H1 (cell line): ENCODE data around the gene RAB3GAP2. TPM values are rescaled to one million over a fixed set of nuclear protein-coding genes. Genes with fewer than 3 reads are reported as not detected.

Experiments used
- CHD1 ChIP-seq: IDR thresholded peaks from 2 replicates; pipeline ENCODE4 v1.6.1; 2012; ENCODE audit warnings: low read depth, low read length, improper control_type of control experiment
- HDAC2 ChIP-seq, 2 experiments: fragments of 300-600 bp in 1 of 2; sonication (generic) in 1 of 2; IDR thresholded peaks; 2 replicates each; pipeline ENCODE4 v1.6.1; 2011 to 2012; ENCODE audit warnings: low read depth in 2 of 2, low read length in 2 of 2, mild to moderate bottlenecking in 2 of 2, moderate library complexity in 2 of 2, borderline replicate concordance in 1 of 2, inconsistent platforms in 1 of 2
- KDM1A ChIP-seq: fragments of 200-600, 300-600 bp; sonication (generic); IDR thresholded peaks from 2 replicates; pipeline ENCODE4 v1.7.1; 2016; ENCODE audit warnings: mild to moderate bottlenecking, low read length, borderline replicate concordance
- polyA plus RNA-seq, 7 experiments: library from polyadenylated mRNA; depleted of rRNA in 3 of 7; stranded (reverse) in 5 of 7; unstranded in 2 of 7; fragments of >200 nt in 5 of 7; fragments of 200-250 nt in 2 of 7; gene quantifications; 1 replicate in 5 of 7; 2 replicates in 1 of 7; 4 replicates in 1 of 7; pipeline versions ENCODE4 v1.2.1 to v1.2.3, GENCODE V29; 2011 to 2013; ENCODE audit warnings: missing spikeins in 2 of 7, mixed read lengths in 2 of 7
- total RNA-seq: library from RNA; stranded (reverse); fragmentation: NEBNext Ultra II Directional; extraction: Animal tissue kit (Norgen Biotek cat#: 25700); gene quantifications from 2 replicates; pipeline ENCODE4 v1.2.1, GENCODE V29; 2021
- TF ChIP-seq, protein P1 (sequence below): IDR thresholded peaks from 2 replicates; pipeline ENCODE4 v1.6.1; 2011; ENCODE audit warnings: low read length, improper control_type of control experiment

RAB3GAP2 gene
- total and polyA plus RNA-seq, 2 of the 8 experiments (the other 6 are each of a cell fraction or from before 2014, with no cell fraction given): 19.7 to 52.7 TPM

GRCh38 chr1:220186752-220187151, 85.5 kb downstream of the RAB3GAP2 start (continued):
- TF ChIP-seq KDM1A (no peak), HDAC2 (IDR thresholded peaks at IDR 0.05; ENCODE audit: borderline replicate concordance in 1 of 2, low read depth in 2 of 2, low read length in 2 of 2) (no peak), CHD1 (no peak)
- TF ChIP-seq, protein P1, sequence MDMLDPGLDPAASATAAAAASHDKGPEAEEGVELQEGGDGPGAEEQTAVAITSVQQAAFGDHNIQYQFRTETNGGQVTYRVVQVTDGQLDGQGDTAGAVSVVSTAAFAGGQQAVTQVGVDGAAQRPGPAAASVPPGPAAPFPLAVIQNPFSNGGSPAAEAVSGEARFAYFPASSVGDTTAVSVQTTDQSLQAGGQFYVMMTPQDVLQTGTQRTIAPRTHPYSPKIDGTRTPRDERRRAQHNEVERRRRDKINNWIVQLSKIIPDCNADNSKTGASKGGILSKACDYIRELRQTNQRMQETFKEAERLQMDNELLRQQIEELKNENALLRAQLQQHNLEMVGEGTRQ: no peak
